Activated T-cell treated with anti-CD3 and anti-CD28 coated beads, Interleukin-2, amount 50 U/mL, for 24 hours (primary cell): ENCODE measurements around the gene KCNN4.
"Not testable (repeated sequence)": the region's sequence is repeated elsewhere in the genome, so short reads cannot be mapped to it uniquely, and the experiment has no call there.

Source experiments
- DNase-seq: peaks from one replicate; pipeline ENCODE4 v3.0.0-alpha.2; 2020
- H3K27ac Mint-ChIP-seq: 2 replicates; pipeline ENCODE4 v1.8.0; 2020; ENCODE audit warnings: mild to moderate bottlenecking, mixed read lengths
- H3K27me3 Mint-ChIP-seq: 2 replicates; pipeline ENCODE4 v1.8.0; 2020; ENCODE audit warnings: mixed read lengths
- H3K36me3 Mint-ChIP-seq: 2 replicates; pipeline ENCODE4 v1.8.0; 2020; ENCODE audit warnings: low read depth, mixed read lengths
- H3K4me1 Mint-ChIP-seq: 2 replicates; pipeline ENCODE4 v1.8.0; 2020; ENCODE audit warnings: low read depth, mixed read lengths
- H3K4me3 Mint-ChIP-seq: 2 replicates; pipeline ENCODE4 v1.8.0; 2020; ENCODE audit warnings: mild to moderate bottlenecking, moderate library complexity, mixed read lengths
- H3K9me3 Mint-ChIP-seq: 2 replicates; pipeline ENCODE4 v1.8.0; 2020; ENCODE audit warnings: mixed read lengths

KCNN4 gene

GRCh38 chr19:43784241-43784980 is 3.6 kb upstream of the KCNN4 start:
- Mint-ChIP-seq H3K36me3 (peaks cover 10% of the 10 kb centered on the region), H3K27me3 (no peaks in the 10 kb centered on the region), H3K9me3 (peaks cover 4% of the 10 kb centered on the region), H3K27ac (peak overlapping the region; percentile 88), H3K4me3 (peak overlapping the region; percentile 65), H3K4me1 (peaks cover 41% of the 10 kb centered on the region)
- DNase-seq: peak; percentile 81

- Mint-ChIP-seq H3K27ac (peak overlapping the region; percentile 88), H3K36me3 (peaks cover 18% of the 10 kb centered on the region), H3K9me3 (peaks cover 4% of the 10 kb centered on the region), H3K4me1 (peaks cover 49% of the 10 kb centered on the region), H3K27me3 (no peaks in the 10 kb centered on the region), H3K4me3 (peak overlapping the region; percentile 65)
- DNase-seq: no peak
Measured at GRCh38 chr19:43783636-43784035, 2.9 kb upstream of the KCNN4 start.

DNA sequence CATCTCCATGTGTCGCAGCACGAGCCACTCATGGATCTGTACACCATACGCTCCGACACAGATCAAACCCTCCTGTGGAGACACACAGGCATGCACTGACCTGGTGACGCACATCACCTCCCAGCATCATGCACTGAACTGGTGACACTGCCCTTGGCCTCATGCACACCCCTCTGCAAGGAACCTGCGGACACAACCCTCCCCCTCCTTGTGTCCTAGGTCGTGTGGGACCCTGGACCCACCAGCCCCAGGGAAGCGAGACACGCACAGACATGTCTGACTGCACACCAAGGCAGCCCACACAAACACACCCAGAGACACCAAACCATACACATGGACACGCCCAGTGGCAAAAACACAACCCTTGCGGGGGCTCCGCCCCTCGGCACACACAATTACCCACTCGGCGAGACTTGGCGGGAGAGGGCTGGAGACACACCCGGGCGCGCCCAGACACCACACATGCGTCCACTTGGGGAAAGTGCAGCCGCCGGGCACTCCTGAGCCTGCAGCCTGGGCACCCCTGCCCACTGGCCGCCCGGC is 2.0 kb upstream of the KCNN4 start:
- H3K27me3 Mint-ChIP-seq: no peaks in the 10 kb centered on the region
- no peak overlapping the region for H3K4me3 Mint-ChIP-seq
- H3K9me3 Mint-ChIP-seq: peaks cover 4% of the 10 kb centered on the region
- peaks cover 58% of the 10 kb centered on the region for H3K4me1 Mint-ChIP-seq
- peak overlapping the region; percentile 19 for H3K27ac Mint-ChIP-seq
- DNase-seq: no peak
- peaks cover 27% of the 10 kb centered on the region for H3K36me3 Mint-ChIP-seq

DNA sequence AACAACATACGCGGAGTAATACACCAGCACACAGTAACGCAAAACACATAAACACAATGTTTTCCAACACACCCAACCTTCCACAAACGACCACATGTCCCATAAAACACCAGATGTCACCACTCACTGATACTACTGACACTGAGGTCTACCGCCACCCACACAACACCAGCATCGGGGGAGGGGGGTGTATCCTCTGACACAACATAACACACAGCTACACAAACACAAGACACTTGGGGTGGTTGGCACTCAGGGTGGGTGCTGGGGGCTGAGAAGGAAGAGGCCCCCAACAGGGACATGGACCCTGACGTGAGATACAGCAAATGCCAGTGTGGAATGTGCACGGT is 1.5 kb upstream of the KCNN4 start:
- H3K4me1 Mint-ChIP-seq: peaks cover 63% of the 10 kb centered on the region
- H3K4me3 Mint-ChIP-seq: peak overlapping the region; percentile 8
- H3K27ac Mint-ChIP-seq: peak overlapping the region; percentile 95
- H3K27me3 Mint-ChIP-seq: no peaks in the 10 kb centered on the region
- no peak for DNase-seq
- peaks cover 4% of the 10 kb centered on the region for H3K9me3 Mint-ChIP-seq
- H3K36me3 Mint-ChIP-seq: peaks cover 29% of the 10 kb centered on the region

DNA sequence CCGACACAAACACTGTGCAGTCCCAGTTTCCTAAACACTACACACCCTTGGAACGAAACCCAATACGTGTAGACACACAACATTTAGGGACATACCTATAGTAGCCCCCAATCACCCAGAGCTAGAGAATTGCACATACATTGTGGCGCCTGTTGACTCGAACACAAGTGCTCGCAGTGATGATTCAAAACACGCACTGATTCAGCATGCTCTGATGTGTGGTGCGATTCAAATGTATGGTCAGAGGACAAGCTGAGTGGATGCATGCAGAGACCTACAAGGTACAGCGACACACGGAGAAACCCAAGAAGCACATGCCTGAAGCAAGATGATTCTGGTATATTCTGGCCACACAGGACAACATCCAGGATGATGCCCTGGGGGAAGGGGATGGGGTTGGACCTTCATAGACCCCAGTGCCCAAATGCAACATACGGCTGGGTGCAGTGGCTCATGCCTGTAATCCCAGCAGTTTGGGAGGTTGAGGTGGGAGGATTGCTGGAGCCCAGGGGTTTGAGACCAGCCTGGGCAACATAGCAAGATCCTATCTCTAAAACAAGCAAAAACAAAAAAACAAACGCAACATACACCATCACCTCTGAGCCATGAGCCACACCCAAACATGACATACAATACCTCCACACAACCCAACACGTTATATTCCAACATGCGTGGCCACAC is 997 bp upstream of the KCNN4 start:
- Mint-ChIP-seq H3K27ac (peak overlapping the region; percentile 95), H3K9me3 (peaks cover 4% of the 10 kb centered on the region), H3K4me1 (peaks cover 68% of the 10 kb centered on the region), H3K36me3 (peaks cover 34% of the 10 kb centered on the region), H3K4me3 (peak overlapping the region; percentile 87), H3K27me3 (no peaks in the 10 kb centered on the region)
- DNase-seq: no peak

- peaks cover 53% of the 10 kb centered on the region for H3K36me3 Mint-ChIP-seq
- peak overlapping the region; percentile 87 for H3K4me3 Mint-ChIP-seq
- DNase-seq: peak; percentile 45
- H3K27ac Mint-ChIP-seq: peak overlapping the region; percentile 90
- H3K9me3 Mint-ChIP-seq: peaks cover 4% of the 10 kb centered on the region
- H3K4me1 Mint-ChIP-seq: peaks cover 79% of the 10 kb centered on the region
- no peaks in the 10 kb centered on the region for H3K27me3 Mint-ChIP-seq
Measured at GRCh38 chr19:43779820-43780219, 953 bp downstream of the KCNN4 start.

- peaks cover 4% of the 10 kb centered on the region for H3K9me3 Mint-ChIP-seq
- H3K27ac Mint-ChIP-seq: peak overlapping the region; percentile 90
- DNase-seq: no peak
- peaks cover 74% of the 10 kb centered on the region for H3K4me1 Mint-ChIP-seq
- H3K4me3 Mint-ChIP-seq: peak overlapping the region; percentile 87
- H3K36me3 Mint-ChIP-seq: peaks cover 56% of the 10 kb centered on the region
- H3K27me3 Mint-ChIP-seq: no peaks in the 10 kb centered on the region
Measured at GRCh38 chr19:43779147-43779819, 1.5 kb downstream of the KCNN4 start.

DNA sequence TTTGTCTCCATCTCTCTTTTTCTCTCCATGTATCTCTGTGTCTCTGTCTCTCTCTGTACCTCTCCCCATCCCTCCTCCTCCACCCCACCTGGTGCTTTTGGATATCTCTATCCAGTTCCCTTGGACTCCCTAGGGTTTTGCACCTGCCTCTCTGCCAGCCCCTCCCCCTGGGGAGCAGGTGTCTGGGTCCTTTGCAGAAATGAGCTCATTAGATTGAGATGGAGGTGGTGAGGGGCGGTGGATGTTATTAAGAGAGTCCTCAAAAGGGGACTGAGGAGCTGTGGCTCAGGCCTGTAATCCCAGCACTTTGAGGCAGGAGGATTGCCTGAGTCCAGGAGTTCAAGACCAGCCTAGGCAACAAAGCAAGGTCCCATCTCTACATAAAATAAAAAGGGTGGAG is 2.1 kb downstream of the KCNN4 start:
- Mint-ChIP-seq H3K27me3 (no peaks in the 10 kb centered on the region), H3K36me3 (peaks cover 62% of the 10 kb centered on the region), H3K4me1 (peaks cover 68% of the 10 kb centered on the region), H3K27ac (peak overlapping the region; percentile 90), H3K4me3 (peak overlapping the region; percentile 87), H3K9me3 (peaks cover 4% of the 10 kb centered on the region)
- no peak for DNase-seq

- Mint-ChIP-seq H3K4me1 (peaks cover 59% of the 10 kb centered on the region), H3K36me3 (peaks cover 76% of the 10 kb centered on the region), H3K9me3 (peaks cover 4% of the 10 kb centered on the region), H3K27ac (peak overlapping the region; percentile 90), H3K27me3 (no peaks in the 10 kb centered on the region), H3K4me3 (peak overlapping the region; percentile 87)
- no peak for DNase-seq
Measured at GRCh38 chr19:43777163-43777695, 3.5 kb downstream of the KCNN4 start.

DNA sequence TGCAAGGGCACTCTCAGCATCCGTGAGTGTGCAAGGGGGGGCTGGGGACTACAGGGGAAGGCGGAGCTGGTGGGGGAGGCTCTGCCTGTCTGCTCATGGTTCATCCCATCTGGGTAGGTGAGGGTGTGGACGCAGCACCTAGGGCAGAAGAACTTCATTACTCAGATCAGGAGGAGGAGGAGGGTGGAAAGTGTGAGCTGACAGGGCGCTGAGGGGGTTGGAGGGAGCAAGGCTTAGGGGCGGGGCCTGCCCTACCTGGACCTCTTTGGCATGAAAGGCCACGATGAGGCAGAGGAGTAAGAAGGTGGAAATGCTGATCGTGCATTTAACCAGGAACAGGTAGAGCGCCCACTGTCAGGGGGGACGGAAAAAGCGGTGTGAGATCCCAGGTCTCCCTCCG is 4.5 kb downstream of the KCNN4 start:
- Mint-ChIP-seq H3K9me3 (peaks cover 2% of the 10 kb centered on the region), H3K36me3 (peaks cover 85% of the 10 kb centered on the region), H3K27ac (peak overlapping the region; percentile 90), H3K27me3 (no peaks in the 10 kb centered on the region), H3K4me3 (peak overlapping the region; percentile 87), H3K4me1 (peaks cover 49% of the 10 kb centered on the region)
- DNase-seq: peak; percentile 77

DNA sequence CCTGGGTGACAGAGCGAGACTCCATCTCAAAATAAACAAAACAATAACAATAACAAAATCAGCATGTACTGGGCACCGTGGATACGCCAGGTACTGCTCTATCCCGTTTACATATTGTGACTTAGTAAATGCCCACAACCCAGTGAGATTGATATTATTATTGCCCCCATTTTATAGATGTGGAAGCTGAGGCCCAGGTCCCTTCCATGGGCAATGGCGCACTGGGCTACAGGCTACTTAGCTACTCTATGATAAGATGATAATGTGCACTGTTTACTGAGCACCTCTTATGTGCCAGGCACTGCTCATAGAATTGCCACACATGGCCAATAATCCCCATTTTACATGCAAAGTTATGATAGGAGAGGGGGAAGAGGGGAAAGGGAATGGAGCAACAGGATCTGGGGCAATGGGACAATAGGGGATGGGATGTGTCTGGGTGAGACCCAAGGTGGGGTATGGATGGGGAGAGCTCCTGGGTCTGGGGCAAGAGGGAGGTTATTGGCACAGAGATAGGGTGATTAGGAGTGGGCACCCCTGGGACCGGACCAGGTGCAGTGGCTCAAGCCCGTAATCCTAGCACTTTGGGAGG is 5.4 kb downstream of the KCNN4 start:
- DNase-seq: no peak
- Mint-ChIP-seq H3K9me3 (no peaks in the 10 kb centered on the region), H3K4me1 (peaks cover 46% of the 10 kb centered on the region), H3K4me3 (no peak overlapping the region), H3K27me3 (no peaks in the 10 kb centered on the region), H3K27ac (peak overlapping the region; percentile 90), H3K36me3 (peaks cover 90% of the 10 kb centered on the region)

- not testable (repeated sequence) for H3K4me3 Mint-ChIP-seq, H3K9me3 Mint-ChIP-seq, DNase-seq, H3K27me3 Mint-ChIP-seq
- H3K36me3 Mint-ChIP-seq: peaks cover 93% of the 10 kb centered on the region
- peak overlapping the region; percentile 22 for H3K27ac Mint-ChIP-seq
- H3K4me1 Mint-ChIP-seq: peaks cover 48% of the 10 kb centered on the region
Measured at GRCh38 chr19:43774940-43775258, 5.9 kb downstream of the KCNN4 start.

- Mint-ChIP-seq H3K36me3 (peaks cover 93% of the 10 kb centered on the region), H3K27me3 (no peaks in the 10 kb centered on the region), H3K4me3 (no peak overlapping the region), H3K27ac (peak overlapping the region; percentile 22), H3K4me1 (peaks cover 48% of the 10 kb centered on the region), H3K9me3 (no peaks in the 10 kb centered on the region)
- DNase-seq: no peak
Measured at GRCh38 chr19:43774103-43774939, 6.5 kb downstream of the KCNN4 start.

DNA sequence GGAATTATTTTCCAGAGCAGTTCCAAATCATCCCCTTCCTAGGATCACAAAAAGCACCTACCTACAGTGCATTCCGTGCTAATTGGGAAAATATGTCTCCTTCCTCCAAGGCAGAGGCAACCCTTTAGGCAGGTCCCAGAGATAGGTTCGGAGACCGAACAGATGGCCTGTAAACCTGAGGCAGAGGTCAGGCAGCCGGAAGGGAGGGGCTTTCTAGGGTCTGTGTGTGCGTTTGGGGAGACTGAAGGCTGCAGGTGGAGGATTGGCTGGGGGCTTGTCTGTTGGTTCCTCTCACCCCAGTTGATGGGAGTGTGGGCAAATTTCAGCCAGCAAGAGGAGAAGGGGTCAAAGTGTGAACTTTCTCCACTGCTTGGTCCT is 7.1 kb downstream of the KCNN4 start:
- no peaks in the 10 kb centered on the region for H3K9me3 Mint-ChIP-seq
- H3K27ac Mint-ChIP-seq: no peak overlapping the region
- H3K4me3 Mint-ChIP-seq: no peak overlapping the region
- H3K27me3 Mint-ChIP-seq: no peaks in the 10 kb centered on the region
- DNase-seq: no peak
- peaks cover 48% of the 10 kb centered on the region for H3K4me1 Mint-ChIP-seq
- peaks cover 93% of the 10 kb centered on the region for H3K36me3 Mint-ChIP-seq
